Spleen (tissue), 7 donors: Measurements from ENCODE around the gene RIN2.

Source experiments
- CTCF ChIP-seq, 11 experiments: fragments of 200-600 bp in 7 of 11; fragments of 450-650 bp in 4 of 11; sonication (generic) in 4 of 11; IDR thresholded peaks in 8 of 11; conservative IDR thresholded peaks in 3 of 11; 1 replicate in 7 of 11; 2 replicates in 4 of 11; pipeline versions ENCODE4 v1.4.0 to v1.8.0; 2016 to 2021; ENCODE audit warnings: antibody characterized with exemption in 11 of 11, inconsistent platforms in 4 of 11, mild to moderate bottlenecking in 1 of 11
- POLR2AphosphoS5 ChIP-seq, 3 donors: sonication (generic); formaldehyde crosslinking; IDR thresholded peaks; one replicate each; pipeline ENCODE4 v1.5.1; 2017; ENCODE audit warnings: antibody characterized with exemption in 3 of 3
- donor health status: DM: no; HTN: no; CAD: no; lungs with moderate emphysema.
- donor health status: DM: no; HTN: no; CAD: no.
- donor health status: DM: no; HTN: no; CAD: no.

- TF ChIP-seq POLR2AphosphoS5 (IDR thresholded peaks at IDR 0.05): peak in 2 of 3 donors; percentile 21 to 49
- no peak for TF ChIP-seq CTCF (IDR thresholded peaks at IDR 0.05 in 8 of 11, conservative IDR thresholded peaks at IDR 0.05 in 3 of 11)
Observed at GRCh38 chr20:19783966-19784401, 25.9 kb downstream of the RIN2 start.
